Stimulated activated CD4-positive, alpha-beta T cell treated with anti-CD3 and anti-CD28 coated beads, Interleukin-1b, Interleukin-23, amount 100 ng/mL, for 48 hours (primary cell): ENCODE results near the gene ZNF618.

Experiments used
- DNase-seq: peaks from one replicate; pipeline ENCODE4 v3.0.0-alpha.2; 2020

Gene ZNF618

DNA sequence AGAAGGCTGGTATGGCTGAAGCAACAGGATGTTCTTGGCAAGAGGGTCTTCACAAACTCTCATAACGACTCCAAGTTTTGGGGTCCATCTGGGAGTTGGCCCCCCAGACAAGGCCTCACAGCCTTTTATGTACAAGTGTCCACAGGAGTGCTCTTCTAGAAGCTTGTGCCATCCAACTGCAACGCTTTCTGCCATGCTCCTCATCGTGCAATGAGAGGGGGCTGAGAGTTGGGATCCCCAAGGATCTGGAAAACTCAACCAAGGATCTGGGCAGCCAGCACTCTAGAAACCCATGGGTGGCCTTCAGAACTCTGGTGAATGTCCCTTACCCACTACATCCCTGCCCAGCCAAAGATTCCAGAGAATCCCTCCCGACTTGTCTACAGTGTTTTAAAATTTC lies 210.5 kb downstream of the ZNF618 start:
- no peak for DNase-seq

DNA sequence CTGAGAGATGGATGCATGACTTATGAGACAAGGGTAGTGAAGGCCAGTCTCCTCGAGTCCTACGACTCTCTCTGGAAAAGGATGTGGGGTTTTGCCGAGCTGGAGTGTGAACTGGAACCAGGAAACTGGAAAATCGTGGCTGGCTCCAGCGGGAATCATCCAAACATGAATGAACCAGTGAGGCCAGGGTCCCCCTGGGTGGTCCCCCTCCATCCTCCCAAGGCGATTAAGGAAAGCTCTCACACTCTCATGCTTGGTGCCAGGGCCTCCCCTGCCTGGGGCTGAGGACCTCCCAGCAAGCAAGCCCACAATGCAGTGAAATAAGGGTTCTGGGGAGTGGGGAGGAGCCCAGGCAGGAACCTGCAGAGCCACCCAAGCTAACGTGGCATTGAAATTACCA lies 211.6 kb downstream of the ZNF618 start:
- DNase-seq, result no peak

DNA sequence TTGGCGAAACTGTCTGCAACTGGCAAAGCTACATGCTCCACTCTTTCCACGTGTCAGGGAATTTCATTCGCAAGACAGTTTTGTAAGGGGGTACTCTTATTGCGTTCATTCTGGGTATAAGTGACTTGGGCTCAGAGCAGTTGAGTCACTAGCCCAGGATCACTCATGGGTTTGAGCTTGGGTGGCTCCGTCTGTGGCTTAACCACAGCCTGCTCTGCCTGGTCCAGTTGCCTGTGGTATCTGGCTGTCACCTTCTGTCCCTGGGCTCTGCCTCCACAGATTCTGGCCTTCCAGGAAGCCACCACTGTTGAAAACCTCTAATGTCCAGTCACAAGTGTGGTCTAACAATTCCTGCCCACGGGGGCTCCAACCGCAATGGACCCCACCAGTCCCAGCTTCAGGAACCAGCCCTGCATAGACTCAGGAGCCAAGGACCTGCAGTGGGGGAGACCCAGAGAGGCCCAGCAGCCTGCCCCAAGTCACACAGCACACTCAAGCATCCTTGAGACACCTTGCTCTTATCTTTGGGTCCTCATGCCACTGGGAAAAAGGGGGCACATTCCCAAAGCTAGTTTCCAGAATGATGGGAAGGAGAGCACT lies 212.6 kb downstream of the ZNF618 start:
- no peak for DNase-seq

DNA sequence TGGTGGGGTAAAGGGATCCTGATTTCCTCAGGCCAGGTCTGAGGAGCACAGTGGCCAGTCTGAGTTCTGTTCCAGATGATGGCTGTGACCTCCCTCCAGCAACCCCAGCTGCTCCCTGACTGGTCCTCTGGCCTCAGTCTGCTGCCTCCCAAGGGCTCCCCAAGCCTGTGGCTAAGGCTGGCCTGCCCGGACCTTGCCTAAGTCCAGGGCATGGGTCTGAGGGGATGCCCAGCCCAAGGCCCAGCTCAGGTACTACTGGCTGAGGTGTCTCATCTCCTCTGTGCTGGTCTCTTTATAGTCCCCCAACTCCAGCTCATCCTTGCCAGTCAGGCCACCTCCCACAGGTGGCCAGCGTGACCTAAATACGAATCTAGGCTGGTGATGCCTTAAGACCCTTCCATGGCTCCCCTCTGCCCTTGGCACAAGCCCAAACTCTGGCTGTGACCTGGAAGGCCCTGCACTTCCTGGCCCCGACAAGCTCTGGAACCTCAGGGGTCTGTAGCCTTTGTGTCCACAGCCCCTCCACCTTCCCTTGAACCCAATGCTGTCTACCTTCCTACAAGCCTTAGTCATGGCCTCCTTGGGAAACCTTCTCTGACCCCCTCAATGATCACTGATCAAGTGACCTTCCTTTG lies 213.2 kb downstream of the ZNF618 start:
- no peak for DNase-seq

DNA sequence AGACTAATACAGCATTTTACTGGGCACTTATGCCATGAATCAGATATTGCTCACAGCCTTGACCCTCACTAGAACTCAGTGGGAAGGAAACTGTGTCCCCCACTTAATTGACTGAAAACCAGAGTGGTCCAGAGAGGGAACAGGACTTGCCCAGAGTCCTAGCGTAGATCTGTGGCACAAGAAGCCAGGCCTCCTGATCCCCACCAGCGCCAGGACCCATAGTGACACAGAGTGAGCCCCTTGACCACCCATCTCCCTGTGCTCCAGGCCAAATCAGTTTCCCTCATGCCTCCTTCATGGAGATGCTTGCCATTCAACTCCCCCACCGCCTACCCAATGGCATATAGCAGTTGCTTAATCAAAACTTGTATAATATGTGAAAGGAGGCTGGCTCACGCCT lies 214.7 kb downstream of the ZNF618 start:
- no peak for DNase-seq

DNA sequence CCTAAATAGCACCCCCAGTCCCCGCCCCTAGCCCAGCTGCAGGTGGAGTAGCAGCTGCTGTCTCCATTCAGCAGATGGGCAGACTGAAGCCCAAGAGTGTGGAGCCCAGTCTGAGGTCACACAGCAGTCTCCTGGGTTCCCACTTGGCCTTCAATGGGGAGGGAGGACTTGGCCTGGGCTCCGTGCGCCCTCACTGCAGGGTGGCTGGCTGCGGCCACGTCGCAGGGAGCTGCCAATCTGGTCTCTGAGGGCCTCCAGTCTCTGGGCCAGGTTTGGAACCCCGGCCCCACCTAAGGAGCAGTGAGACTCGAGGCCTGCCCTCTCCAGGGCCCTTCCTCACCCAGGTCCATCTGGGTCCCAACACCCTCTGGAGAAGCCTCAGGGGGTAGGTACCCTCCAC lies 215.6 kb downstream of the ZNF618 start:
- no peak for DNase-seq

DNA sequence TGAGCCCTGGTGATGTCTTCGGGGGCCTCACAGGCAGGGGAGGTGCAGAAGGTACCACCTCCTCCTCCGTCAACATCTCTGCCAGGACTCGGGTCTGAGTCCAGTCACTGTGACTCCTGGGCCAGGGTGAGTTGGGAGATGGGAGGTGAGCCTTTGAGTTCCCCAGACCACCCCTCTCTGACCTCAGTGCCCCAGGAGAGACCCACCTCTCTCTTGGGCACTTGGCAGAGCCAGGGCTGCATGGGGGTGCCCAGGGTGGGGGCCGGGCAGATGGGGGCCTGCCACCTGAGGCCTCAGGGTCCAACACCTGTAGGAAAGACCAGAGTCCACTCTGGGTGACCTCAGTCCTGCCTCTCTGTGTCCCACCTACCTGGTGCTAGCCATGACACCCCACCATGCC lies 216.2 kb downstream of the ZNF618 start:
- DNase-seq, result no peak

DNA sequence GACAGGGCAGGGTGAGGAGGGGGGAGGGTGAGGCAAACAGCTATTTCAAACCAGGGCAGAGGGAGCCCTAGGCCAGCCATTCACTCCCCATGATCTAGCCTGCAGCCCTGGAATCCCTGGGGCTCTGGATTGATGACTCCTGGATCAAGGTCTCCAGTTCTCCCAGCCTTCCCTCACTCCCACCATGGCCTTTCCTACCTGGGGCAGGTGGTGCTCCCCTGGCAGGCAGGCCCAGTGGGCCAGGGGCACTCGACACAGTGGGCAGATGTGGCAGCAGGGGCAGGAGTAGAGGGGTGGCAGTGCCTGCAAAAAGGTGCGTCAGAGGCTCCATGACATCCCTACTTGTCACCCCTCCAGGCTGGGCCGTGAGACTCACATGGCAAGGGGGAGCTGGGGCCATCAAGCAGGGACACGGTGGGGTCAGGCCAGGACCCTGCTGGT lies 216.9 kb downstream of the ZNF618 start:
- DNase-seq, result no peak

DNA sequence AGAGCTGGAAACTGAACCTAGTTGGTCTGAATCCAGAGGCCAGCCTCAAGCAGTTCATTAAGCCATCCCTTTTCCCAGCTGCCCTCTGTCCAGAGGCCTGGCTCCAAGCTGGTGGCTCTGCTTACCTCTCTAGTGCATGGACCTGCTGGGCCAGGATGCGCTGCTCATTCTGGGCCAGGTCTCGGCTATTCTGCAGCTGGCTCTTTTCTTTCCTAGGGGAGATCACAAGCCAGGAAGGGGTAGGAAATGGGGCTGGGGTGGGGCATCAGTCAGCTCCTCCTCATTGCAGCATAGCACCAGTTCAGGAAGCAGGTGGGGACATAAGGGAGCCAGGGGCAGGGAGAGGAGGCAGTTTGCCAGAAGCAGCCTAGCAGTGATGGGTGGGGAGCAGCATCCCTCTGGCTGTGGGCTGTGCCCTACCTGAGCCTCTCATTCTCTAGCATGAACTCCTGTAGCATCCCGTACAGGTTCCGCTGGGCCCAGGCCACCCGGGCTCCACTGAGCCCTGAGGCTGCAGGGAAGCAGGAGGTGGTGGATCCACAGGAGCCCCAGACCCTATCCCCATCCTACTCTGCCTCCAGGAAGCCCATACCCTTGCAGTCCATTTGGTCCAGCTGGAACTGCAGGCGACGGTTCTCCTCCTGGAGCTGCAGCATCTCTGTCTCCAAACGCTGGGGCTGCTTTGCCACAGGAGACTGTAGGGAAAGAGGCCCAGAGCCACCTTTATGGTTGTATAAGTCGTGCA lies 217.8 kb downstream of the ZNF618 start:
- DNase-seq, result no peak

DNA sequence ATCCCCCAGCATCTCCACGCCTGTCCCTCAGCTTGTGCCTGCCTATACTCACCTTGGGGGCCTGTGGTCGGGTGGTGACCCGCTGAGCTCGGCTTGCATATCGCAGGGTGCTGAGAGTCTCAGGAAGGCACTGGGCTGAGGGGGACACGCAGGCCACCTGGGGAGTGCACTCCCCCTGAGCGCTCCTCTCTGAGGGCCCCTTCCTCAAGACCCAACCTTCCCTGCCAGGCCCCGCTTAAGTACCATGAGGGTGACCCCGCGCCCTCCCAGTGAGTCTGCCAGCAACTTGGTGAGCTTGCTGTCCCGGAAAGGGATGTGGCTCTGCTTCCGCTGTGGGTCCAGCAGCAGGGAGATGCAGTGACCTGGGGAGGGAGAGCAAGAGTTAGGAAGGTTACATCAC lies 218.9 kb downstream of the ZNF618 start:
- DNase-seq, result no peak

DNA sequence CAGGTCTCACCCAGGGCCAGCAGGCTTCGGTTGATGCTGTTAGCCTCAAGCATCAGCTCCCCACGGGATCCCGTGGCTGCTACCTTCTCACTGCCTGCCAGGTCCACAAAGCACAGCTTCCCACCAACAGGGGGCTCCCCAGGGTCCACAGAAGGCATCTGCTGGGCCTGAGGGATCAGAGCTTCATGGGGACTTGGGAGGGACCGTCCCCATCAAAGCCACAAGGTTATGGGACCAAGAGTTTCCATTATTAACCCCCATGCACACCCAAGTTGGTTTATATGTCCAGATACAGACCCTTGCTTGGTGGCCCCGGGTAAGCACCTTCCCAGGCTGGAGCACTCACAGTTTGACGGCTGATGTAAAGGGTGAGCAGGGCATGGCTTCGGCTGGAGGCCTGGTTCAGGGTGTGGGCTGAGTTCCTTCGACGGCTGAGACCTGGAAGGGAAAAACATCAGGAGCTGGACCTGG lies 220.0 kb downstream of the ZNF618 start:
- no peak for DNase-seq

DNA sequence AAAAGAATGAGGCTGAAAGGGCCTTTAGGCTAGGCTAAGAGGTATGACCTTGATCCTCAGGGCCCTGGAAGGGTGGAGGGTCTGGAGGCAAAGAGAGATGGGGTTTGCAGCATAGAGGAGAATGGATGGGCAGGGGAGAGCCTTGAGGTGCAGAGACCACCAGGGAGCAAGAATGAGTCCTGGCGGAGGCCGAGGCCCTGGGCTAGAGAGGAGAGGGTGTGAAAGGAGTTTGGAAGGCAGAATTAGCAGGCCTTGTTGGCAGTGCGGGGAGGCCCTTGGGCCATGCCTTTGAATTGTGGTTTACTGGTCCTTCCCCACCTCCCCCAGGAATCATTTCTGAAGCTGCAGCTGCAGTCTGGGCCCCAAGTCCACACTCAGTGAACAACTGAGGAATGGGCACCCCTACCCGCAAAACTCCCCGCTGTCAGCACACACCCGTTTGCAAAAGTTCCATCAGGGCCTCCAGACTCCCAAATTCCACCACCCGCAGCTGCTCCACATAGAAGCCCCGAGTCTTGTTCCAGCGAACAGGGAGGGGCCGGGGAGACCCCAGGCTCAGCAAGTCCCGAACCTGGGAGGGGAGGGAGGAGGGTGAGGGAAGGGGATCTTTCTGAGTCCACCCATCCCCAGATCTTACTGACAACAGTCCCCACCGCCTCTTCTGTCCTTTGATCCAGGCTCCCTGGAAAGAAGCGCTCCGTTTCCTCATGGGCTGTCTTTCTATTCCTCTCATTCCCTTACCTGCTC lies 220.9 kb downstream of the ZNF618 start:
- DNase-seq, result no peak

DNA sequence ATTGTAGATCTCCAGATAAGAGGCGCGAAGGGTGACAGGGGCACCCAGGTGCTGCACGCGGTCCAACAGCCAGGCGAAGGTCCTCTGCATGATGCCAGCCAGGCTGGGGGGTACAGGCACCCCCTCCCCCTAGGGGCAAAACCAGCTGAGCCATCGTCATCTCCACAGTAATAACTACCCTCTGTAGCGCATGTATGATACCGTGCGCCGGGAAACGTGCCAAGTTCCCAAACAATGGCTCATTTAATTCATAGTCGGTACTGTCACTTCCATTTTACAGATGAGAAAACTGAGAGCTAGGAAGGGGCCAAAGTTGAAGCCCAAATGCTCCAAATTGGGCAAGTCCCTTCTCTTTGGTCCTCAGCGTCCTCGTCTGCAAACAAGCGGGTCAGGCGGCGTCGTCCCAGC lies 221.5 kb downstream of the ZNF618 start:
- no peak for DNase-seq

DNA sequence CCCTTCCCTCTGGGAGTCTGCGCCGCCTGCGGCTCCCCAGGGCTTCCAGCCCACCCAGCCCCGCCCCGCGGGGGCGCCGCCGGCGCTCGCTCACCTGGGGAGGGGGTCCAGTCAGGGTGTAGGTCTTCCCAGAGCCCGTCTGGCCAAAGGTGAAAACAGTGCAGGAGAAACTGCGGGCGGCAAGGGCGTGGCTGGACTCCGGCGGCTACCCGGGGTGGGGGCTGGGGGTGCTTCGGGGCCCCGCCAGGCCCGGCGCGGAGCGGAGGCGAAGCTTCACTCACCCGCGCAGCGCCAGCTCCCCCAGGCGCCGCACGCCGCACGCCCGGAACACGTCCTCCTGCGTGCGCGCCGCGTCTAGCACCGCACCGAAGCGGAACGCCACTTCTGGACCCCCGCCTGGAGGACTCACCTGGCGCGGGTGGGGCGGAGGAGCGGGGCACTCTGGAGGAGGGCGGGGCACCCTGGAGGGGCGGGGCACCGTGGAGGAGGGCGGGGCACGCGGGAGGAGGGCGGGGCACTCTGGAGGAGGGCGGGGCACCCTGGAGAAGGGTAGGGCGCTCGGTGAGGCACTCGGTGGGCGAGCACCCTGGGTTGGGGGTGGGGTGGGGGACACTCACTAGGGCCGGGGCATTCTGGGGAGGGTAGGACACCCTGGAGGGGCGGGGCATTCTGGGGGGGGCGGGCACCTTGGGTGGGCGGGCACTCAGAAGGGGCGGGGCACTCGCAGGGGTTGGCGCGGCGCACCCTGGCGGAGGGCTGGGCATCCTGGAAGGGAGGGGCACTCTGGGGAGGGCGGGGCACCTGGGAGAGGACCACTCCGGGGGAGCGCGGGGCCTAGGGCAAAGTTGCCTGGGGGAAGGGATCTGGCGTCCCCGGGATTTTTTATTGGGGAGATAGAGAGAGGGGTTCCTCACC lies 222.2 kb downstream of the ZNF618 start:
- DNase-seq, result peak; percentile 43

DNA sequence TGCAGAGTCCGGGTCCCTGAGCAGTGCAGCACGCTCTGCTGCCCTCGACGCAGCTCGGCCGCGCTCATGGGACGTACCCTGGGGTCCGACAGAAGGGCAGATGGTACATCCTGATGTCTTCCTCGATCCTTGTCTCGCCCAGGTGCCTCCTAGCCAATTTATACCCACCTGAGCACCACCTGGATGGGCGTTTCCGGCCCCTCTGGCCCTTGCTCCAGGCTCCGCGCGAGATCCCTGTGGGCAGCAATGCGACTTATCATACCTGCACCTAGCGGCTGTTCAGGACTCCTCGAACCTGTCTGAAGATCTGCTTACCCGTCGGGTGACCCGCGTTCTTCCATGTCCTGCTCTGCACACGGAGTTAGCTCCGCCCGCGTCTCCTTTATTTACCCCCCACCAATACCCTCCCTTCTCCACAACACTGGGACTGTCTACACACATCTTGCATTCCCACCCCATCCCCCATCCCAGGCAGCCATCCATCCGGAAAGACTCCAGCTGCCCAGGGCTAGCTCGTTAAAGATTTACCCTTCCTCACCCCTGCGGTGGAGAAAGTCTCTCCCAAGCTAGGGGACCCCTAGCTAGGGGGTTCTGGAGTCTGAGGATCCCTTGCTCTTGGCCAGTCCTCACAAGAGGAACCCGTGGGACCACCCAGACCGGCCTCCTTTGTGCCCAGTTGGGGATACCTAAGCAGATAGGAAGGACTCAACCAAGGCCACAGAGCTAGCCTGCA lies 223.0 kb downstream of the ZNF618 start, which contains the start of gene KIF12:
TSS of gene KIF12 (minus strand) at position 357 of the 733 bp plus-strand sequence. CDS start at position 341, 16 bp downstream.
- no peak for DNase-seq

DNA sequence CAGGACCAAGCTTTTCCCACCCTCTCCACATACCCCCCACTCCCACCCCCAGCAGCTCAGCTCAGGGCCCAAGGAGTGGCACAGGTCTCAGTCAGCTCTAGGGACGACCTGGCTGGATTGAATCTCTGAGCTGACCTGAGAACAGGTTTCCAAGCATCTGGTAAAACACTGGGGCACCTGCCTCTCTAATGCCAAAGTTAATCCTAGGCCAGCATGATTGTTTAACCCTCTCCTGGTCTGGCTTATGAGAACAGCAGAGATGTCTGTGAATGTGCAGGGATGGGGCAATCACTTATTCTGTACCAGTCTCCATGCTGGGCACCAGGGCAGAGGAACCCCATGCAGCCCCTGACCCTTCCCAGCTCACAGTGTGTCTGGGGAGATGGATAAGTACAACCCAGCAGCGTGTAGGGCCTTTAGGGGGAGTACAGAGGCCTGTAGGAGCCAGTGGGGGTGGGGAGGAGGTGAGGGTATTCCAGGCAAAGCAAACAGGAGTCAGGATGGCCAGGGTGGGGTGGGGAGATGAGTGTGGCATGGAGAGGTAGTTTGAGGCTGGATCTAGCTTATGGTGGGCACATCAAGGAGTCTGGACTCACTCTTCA lies 223.7 kb downstream of the ZNF618 start:
- DNase-seq, result no peak

DNA sequence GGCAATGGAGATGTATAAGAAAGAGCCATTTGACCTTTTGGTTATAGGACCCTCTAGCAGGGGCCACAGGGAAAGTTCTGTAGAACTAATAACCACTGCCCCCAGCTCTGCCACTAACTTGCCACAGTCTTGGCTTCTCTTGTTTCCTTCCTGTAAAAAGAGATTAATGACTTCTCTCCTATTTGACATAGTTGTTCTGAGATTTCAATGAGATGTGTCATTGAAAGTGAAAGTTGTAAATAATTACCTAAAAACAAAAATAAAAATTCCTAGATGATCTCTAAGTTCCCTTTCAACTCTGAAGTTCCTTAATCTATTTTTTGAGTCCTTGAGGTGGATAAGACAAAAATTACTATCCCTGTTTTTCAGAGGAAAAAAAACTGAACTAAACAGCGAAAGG lies 224.4 kb downstream of the ZNF618 start:
- no peak for DNase-seq

DNA sequence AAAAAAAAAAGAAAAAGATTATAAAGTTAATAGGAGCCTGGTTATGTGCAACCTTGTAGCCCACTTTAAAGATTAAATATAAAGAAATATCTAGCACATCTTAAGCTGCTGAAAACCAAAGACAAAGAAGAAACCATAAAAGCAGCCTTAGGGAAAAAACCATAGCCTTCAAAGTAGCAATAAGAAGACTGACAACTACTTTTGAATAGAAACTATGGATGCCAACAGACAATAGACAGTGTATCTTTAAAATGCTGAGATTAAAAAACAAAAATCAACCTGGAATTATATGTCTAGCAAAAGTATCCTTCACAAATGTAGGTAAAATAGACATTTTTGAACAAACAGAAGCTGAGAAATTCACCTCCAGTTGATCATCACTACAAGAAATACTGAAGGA lies 226.4 kb downstream of the ZNF618 start:
- no peak for DNase-seq

DNA sequence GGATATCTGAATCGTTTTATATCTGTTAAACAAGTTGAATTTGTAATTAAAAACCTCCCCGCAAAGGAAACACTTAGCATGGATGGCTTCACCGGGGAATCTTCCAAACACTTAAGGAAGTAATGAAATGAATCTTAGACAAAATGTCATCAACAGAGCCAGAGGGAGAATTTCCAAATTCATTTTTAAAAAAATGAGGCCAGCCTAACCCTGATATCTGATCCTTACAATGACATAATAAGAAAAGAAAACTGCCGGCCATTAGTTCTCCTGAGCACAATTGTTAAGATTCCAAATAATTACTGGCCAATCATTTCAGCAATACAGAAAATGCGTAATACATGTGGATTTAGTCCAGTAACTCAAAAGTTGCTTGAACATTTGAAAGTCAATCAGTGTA lies 229.1 kb downstream of the ZNF618 start:
- no peak for DNase-seq
